Measurements from ENCODE around the gene KIR3DL1.
"Not testable (repeated sequence)": the region's sequence is repeated elsewhere in the genome, so short reads cannot be mapped to it uniquely, and the experiment has no call there.

Gene KIR3DL1

GRCh38 chr19:54817670-54818536, 1.6 kb downstream of the KIR3DL1 start:
- no peak for DNase-seq

GRCh38 chr19:54824416-54824815, 8.1 kb downstream of the KIR3DL1 start:
- not testable (repeated sequence) for DNase-seq

- not testable (repeated sequence) for DNase-seq
Observed at GRCh38 chr19:54825326-54825725, 9.1 kb downstream of the KIR3DL1 start.

- not testable (repeated sequence) for DNase-seq
Observed at GRCh38 chr19:54828064-54828463, 11.8 kb downstream of the KIR3DL1 start.

- DNase-seq: not testable (repeated sequence)
Observed at GRCh38 chr19:54832496-54832895, 16.2 kb downstream of the KIR3DL1 start, which contains the start of gene KIR2DS4. Gene KIR2DS4, plus strand, starts transcription at chr19:54832676.

GRCh38 chr19:54835126-54835525, 18.9 kb downstream of the KIR3DL1 start:
- DNase-seq: not testable (repeated sequence)

- not testable (repeated sequence) for DNase-seq
Observed at GRCh38 chr19:54837522-54837921, 21.3 kb downstream of the KIR3DL1 start.

GRCh38 chr19:54843171-54843570, 26.9 kb downstream of the KIR3DL1 start:
- not testable (repeated sequence) for DNase-seq

- not testable (repeated sequence) for DNase-seq
Observed at GRCh38 chr19:54850061-54850640, 33.9 kb downstream of the KIR3DL1 start, which contains the start of gene KIR3DL2. Gene KIR3DL2, plus strand, starts transcription at chr19:54850443. Its CDS starts 33 bp downstream, at chr19:54850476.

- no peak for DNase-seq
Observed at GRCh38 chr19:54850930-54851329, 34.7 kb downstream of the KIR3DL1 start.

- DNase-seq: no peak
Observed at GRCh38 chr19:54851353-54851752, 35.1 kb downstream of the KIR3DL1 start.

- DNase-seq: not testable (repeated sequence)
Observed at GRCh38 chr19:54855241-54855640, 39.0 kb downstream of the KIR3DL1 start.

GRCh38 chr19:54858476-54858875, 42.2 kb downstream of the KIR3DL1 start:
- not testable (repeated sequence) for DNase-seq

GRCh38 chr19:54859421-54859820, 43.2 kb downstream of the KIR3DL1 start:
- DNase-seq: not testable (repeated sequence)

- DNase-seq: not testable (repeated sequence)
Observed at GRCh38 chr19:54863459-54863858, 47.2 kb downstream of the KIR3DL1 start.

- DNase-seq: no peak
Observed at GRCh38 chr19:54871696-54872095, 55.4 kb downstream of the KIR3DL1 start.

- DNase-seq: no peak
Observed at GRCh38 chr19:54873990-54874389, 57.7 kb downstream of the KIR3DL1 start, which contains the start of gene FCAR. Gene FCAR, plus strand, starts transcription at chr19:54874235. Its CDS starts 55 bp downstream, at chr19:54874290.

- no peak for DNase-seq
Observed at GRCh38 chr19:54875506-54875905, 59.2 kb downstream of the KIR3DL1 start.

- no peak for DNase-seq
Observed at GRCh38 chr19:54877471-54877870, 61.2 kb downstream of the KIR3DL1 start.

Measured in CD4-positive, alpha-beta T cell treated with Interleukin-17A for 4 hours (primary cell).